Kidney epithelial cell (primary cell): Measurements from ENCODE around the gene DAPK1. TPM values are rescaled to one million over a fixed set of nuclear protein-coding genes. Genes with fewer than 3 reads are reported as not detected.

Experiments used
- DNase-seq: peaks from one replicate; pipeline ENCODE4 v3.0.0-alpha.2; 2010; ENCODE audit warnings: low read depth
- H3K27me3 ChIP-seq: 2 replicates; pipeline ENCODE4 v1.6.0; 2011; ENCODE audit warnings: low read length; ENCODE audit not compliant: control insufficient read depth, insufficient read depth
- H3K36me3 ChIP-seq: 2 replicates; pipeline ENCODE4 v1.5.1; 2011; ENCODE audit warnings: low read length; ENCODE audit not compliant: control insufficient read depth, insufficient read depth
- H3K4me3 ChIP-seq: 2 replicates; pipeline ENCODE4 v1.5.1; 2011; ENCODE audit warnings: low read depth, mild to moderate bottlenecking, control low read depth, low read length
- total RNA-seq: library from RNA; depleted of rRNA; stranded (reverse); fragments of >200 nt; gene quantifications from 2 replicates; pipeline ENCODE4 v1.2.3, GENCODE V29; 2015
- TF ChIP-seq, protein P1 (sequence below): IDR thresholded peaks from 2 replicates; pipeline ENCODE4 v1.5.1; 2011; ENCODE audit warnings: mild to moderate bottlenecking, moderate library complexity, low read length, control low read depth, inconsistent platforms; ENCODE audit not compliant: insufficient read depth, poor library complexity, severe bottlenecking

The DAPK1 gene
- total RNA-seq, 1 donor from 2014 or later, result 23.5 TPM

DNA sequence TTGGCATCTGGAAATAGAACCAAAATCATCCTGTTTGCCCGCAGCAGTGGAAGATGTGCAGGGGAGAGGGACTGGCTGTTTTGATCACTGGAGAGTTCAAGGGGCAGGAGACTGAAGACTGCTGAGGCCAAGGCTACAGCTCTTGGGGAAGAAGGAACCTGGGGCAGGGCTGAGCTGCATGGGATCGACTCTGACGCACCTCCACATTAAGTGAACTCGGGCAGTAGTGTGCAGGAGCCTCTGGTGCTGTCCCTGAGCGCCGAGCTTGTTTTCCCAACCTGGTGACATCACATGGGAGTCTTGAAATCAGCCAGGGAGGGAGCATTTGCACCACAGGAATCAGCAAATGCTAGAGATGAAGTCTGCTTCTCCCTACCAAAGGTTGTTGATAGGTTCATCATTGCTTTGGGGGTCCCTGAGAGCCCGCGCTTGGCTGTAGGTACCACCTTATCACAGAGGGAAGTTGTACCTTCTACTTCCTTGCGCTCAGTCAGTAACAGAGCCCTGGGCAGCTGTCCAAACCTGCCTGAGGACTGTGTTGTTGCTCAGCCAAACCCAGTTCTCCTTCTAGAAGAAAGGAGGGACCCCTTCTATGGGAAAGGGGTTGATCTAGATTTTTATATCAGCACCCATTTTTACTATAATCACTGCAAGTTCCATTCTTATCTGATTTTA lies 175.9 kb downstream of the DAPK1 start:
- TF ChIP-seq, protein P1, sequence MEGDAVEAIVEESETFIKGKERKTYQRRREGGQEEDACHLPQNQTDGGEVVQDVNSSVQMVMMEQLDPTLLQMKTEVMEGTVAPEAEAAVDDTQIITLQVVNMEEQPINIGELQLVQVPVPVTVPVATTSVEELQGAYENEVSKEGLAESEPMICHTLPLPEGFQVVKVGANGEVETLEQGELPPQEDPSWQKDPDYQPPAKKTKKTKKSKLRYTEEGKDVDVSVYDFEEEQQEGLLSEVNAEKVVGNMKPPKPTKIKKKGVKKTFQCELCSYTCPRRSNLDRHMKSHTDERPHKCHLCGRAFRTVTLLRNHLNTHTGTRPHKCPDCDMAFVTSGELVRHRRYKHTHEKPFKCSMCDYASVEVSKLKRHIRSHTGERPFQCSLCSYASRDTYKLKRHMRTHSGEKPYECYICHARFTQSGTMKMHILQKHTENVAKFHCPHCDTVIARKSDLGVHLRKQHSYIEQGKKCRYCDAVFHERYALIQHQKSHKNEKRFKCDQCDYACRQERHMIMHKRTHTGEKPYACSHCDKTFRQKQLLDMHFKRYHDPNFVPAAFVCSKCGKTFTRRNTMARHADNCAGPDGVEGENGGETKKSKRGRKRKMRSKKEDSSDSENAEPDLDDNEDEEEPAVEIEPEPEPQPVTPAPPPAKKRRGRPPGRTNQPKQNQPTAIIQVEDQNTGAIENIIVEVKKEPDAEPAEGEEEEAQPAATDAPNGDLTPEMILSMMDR, result no peak
- Histone ChIP-seq H3K27me3 (no peaks in the 10 kb centered on the region), H3K4me3 (no peak overlapping the region), H3K36me3 (no peaks in the 10 kb centered on the region)
- DNase-seq, result no peak

DNA sequence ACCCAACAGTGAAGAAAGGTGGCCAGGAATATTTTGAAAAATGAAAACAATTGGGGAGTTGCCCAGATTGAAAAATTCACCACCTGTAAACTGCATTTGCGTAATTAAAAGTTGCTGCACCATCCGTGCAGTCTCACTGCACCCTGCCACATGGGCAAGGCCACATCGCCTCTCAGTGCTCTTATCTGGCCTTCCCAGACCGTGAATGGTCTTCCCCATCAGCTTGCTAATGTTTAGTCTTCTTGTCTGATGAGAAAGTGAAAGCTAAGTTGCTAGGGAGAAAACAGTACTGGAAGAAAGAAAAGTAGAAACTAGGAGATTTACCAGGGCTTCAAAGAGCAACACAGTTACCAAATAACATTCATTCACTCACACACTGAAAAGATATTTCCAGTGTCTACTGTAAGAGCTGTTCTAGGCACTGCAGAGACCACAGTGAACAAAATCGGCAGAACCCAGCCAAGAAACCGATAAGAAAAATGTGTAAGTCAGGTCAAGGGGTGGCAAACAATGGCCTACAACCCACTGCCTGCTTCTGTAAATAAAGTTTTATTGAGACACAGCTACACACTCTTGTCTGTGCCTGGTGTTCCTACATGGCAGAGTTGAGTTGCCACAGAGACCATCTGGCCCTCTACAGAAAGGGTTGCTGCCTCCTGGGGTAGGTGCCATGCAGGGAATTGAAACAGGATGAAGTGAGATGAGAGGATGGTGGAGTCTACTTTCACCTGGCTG lies 177.1 kb downstream of the DAPK1 start:
- H3K27me3 ChIP-seq, result no peaks in the 10 kb centered on the region
- no peak overlapping the region for H3K4me3 ChIP-seq
- no peak for DNase-seq
- TF ChIP-seq, protein P1, result no peak
- H3K36me3 ChIP-seq, result no peaks in the 10 kb centered on the region

DNA sequence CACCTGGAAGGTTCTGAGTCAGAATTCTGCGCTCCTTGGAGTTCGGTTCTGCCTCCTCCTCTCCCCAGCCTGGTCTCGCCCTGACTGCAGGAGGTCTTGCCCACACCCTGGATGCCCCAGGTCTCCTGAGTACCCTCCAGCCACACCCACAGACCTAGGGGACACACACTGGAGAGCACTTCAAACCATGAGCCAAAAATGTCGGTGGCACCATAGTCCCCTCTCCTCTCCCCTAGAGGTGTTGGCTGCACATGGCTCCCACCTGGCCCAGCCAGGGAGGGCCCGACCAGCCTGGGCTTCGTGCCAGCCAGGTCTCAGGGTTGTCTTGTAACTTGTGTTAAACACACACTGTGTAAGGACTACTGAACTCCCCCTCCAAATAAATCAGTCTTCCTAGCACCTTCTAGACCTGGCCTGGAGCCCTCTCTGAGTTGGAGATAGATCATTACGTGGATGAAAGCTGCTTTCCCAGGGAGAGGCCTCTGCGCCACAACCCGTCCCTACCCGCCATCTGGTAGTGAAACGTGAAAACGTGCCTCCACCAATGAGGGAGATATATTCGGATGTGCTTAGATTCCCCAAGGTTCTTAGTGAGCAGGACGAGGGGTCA lies 178.3 kb downstream of the DAPK1 start:
- TF ChIP-seq, protein P1, result no peak
- no peak for DNase-seq
- no peaks in the 10 kb centered on the region for H3K27me3 ChIP-seq
- no peaks in the 10 kb centered on the region for H3K36me3 ChIP-seq
- no peak overlapping the region for H3K4me3 ChIP-seq

DNA sequence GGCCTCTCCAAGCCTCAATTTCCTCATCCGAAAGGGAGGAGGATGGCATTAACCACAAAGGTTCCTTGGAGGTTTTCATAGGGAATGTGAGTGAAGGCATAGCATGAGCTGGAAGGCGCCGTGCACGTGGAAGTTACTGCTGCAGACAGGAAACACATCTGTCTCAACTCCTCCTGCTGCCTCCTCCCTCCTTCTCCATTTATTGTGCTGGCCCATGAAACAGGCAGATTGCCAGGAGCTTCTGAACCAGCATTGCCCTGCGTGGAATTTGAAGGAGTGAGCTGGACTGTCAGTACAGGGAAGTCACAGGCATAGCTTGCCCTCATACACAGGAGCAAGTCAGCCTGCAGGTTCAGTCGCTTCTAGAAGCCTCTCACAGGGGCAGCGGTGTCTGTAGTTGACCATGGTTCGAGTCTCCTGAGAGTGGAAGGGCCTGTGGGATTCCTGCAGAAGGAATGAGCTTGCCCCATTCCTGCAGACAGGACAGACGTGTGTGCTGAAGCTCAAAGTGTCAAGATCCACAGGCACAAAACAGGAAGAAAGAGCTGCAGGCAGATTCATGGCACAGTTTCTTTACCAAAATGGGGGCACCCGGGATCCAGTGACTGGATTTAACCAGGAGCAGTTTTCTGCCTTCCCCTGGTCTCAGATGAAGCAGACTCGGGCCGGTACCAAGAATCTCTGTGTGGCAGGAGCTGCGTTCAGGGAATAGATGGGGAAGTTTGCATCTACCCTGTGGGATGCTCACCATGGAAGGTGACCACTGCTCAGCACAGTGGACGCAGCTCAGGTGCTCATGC lies 179.5 kb downstream of the DAPK1 start:
- DNase-seq, result no peak
- H3K36me3 ChIP-seq, result peaks cover 1% of the 10 kb centered on the region
- TF ChIP-seq, protein P1, result no peak
- no peaks in the 10 kb centered on the region for H3K27me3 ChIP-seq
- no peak overlapping the region for H3K4me3 ChIP-seq

DNA sequence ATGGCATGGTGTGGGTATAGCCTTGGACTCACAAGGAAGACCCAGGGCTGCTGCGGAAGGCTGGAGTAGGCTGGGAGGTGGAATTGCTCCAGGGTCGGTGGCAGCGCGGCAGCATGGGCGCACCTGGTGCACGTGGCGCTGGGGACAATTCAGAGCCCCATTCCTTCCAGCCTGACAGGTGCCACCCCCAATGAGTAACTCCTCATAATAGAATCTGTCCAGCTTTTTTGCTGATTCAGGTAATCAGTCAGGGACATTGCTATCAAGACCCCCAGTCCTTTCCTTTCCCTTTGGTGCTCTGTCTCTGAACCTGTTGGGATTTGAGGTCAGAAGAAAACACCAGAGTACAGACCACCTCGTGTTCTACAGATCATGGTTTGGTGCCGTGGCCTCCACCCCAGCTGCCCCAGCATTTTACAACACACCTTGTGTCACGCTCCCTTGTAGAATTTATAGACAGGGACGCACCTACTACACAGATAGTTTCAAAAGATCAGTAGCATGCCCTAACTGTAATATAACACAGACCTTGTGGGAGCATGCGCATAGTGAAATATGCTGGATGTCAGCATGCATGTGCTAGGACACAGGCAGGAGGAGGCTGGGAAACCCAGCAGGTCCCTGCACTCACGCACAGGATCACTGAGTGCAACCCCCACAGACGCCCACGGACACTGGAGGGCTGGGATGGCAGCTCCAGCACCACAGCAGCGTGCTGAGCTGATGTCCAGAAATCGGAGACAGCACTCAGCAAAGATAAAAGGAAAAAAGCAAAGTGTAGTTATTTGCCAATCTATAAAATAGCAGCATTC lies 180.3 kb downstream of the DAPK1 start:
- Histone ChIP-seq H3K36me3 (peaks cover 1% of the 10 kb centered on the region), H3K27me3 (no peaks in the 10 kb centered on the region), H3K4me3 (no peak overlapping the region)
- DNase-seq, result no peak
- TF ChIP-seq, protein P1, result no peak
